B cell (primary cell): ENCODE measurements around the gene CCDC97.

ENCODE experiments used
- EZH2 ChIP-seq: IDR thresholded peaks from 2 replicates; pipeline ENCODE4 v1.6.1; 2012; ENCODE audit warnings: borderline replicate concordance, low read depth, mild to moderate bottlenecking, moderate library complexity, low read length; ENCODE audit not compliant: insufficient read depth, poor library complexity, severe bottlenecking
- TF ChIP-seq, protein P1 (sequence below): fragments of 200-600 bp; IDR thresholded peaks from one replicate; pipeline ENCODE4 v1.8.0; 2022; ENCODE audit warnings: antibody characterized with exemption, mild to moderate bottlenecking

DNA sequence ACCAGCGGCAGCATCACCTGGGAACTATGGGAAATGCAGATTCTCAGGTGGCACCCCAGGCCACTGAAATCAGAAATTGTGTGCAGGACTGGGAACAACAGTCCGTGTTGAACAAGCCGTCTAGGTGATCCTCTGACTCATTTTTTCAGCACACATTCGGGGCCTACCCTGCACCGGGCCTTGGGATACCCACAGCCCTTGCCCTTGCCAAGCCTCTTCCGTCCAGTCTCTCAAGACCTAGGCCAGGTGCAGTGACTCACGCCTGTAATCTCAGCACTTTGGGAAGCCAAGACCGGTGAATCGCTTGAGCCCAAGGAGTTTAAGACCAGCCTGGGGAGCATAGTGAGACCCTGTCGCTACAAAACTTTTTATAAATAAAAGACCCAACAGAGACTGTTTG is 25.5 kb downstream of the CCDC97 start:
- TF ChIP-seq, protein P1, sequence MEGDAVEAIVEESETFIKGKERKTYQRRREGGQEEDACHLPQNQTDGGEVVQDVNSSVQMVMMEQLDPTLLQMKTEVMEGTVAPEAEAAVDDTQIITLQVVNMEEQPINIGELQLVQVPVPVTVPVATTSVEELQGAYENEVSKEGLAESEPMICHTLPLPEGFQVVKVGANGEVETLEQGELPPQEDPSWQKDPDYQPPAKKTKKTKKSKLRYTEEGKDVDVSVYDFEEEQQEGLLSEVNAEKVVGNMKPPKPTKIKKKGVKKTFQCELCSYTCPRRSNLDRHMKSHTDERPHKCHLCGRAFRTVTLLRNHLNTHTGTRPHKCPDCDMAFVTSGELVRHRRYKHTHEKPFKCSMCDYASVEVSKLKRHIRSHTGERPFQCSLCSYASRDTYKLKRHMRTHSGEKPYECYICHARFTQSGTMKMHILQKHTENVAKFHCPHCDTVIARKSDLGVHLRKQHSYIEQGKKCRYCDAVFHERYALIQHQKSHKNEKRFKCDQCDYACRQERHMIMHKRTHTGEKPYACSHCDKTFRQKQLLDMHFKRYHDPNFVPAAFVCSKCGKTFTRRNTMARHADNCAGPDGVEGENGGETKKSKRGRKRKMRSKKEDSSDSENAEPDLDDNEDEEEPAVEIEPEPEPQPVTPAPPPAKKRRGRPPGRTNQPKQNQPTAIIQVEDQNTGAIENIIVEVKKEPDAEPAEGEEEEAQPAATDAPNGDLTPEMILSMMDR: no peak
- TF ChIP-seq EZH2: no peak
